Uterus (tissue), 4 donors: ENCODE measurements around the gene EPHB2. TPM values are rescaled to one million over a fixed set of nuclear protein-coding genes. Genes with fewer than 3 reads are reported as not detected.

Source experiments
- DNase-seq, 2 donors: peaks; one replicate each; pipeline ENCODE4 v3.0.0-alpha.2; 2019 to 2020
- H3K27ac ChIP-seq, 2 donors: fragments of 200-600 bp; sonication (generic); 1 replicate in 1 of 2; 2 replicates in 1 of 2; pipeline ENCODE4 v1.5.1; 2016 to 2018
- H3K27me3 ChIP-seq, 2 donors: fragments of 200-600 bp; sonication (generic); one replicate each; pipeline ENCODE4 v1.5.1; 2018 to 2019; ENCODE audit warnings: control low read depth in 1 of 2
- H3K36me3 ChIP-seq, 2 donors: fragments of 200-600 bp; sonication (generic); one replicate each; pipeline ENCODE4 v1.5.1; 2019; ENCODE audit warnings: control low read depth in 1 of 2
- H3K4me1 ChIP-seq, 2 donors: fragments of 200-600 bp; sonication (generic); one replicate each; pipeline ENCODE4 v1.5.1; 2018 to 2019; ENCODE audit warnings: control low read depth in 1 of 2
- H3K4me3 ChIP-seq, 2 donors: fragments of 200-600 bp; sonication (generic); 1 replicate in 1 of 2; 2 replicates in 1 of 2; pipeline ENCODE4 v1.5.1; 2018 to 2019; ENCODE audit warnings: mild to moderate bottlenecking in 1 of 2
- H3K9me3 ChIP-seq, 2 donors: fragments of 200-600 bp; sonication (generic); one replicate each; pipeline ENCODE4 v1.5.1; 2019; ENCODE audit warnings: control low read depth in 1 of 2
- CTCF ChIP-seq, 4 experiments: fragments of 200-600 bp in 2 of 4; fragments of 450-650 bp in 2 of 4; sonication (generic) in 2 of 4; IDR thresholded peaks; one replicate each; pipeline ENCODE4 v1.5.1; 2016 to 2019; ENCODE audit warnings: antibody characterized with exemption in 4 of 4, mild to moderate bottlenecking in 2 of 4, moderate library complexity in 1 of 4
- POLR2A ChIP-seq, 2 donors: fragments of 450-650 bp; IDR thresholded peaks; one replicate each; pipeline ENCODE4 v1.6.1; 2016; ENCODE audit warnings: antibody characterized with exemption in 2 of 2, mild to moderate bottlenecking in 1 of 2, moderate library complexity in 1 of 2
- intact Hi-C: fragments of 100-400 bp; cut with DNase I; formaldehyde crosslinking; loops from one replicate; pipeline ENCODE4 v1.15.1; 2023; ENCODE audit warnings: low total_unique reads
- total RNA-seq, 4 donors: library from RNA; depleted of rRNA in 3 of 4; stranded (reverse); fragments of >200 nt in 3 of 4; gene quantifications; one replicate each; pipeline versions ENCODE4 v1.1.0 to v1.2.4, GENCODE V29; 2014 to 2023
- donor health status: DM: yes; HTN: yes; CAD: no.

EPHB2 gene
- total RNA-seq, 4 donors from 2014 or later = under 0.01 to 49.6 (median 2.2) TPM

GRCh38 chr1:22721122-22721873 lies 10.7 kb downstream of the EPHB2 start:
- Histone ChIP-seq H3K27ac (no peak overlapping the region), H3K4me1 (no peaks in the 10 kb centered on the region), H3K36me3 (no peaks in the 10 kb centered on the region), H3K4me3 (no peak overlapping the region), H3K9me3 (no peaks in the 10 kb centered on the region), H3K27me3 (no peaks in the 10 kb centered on the region)
- no peak for DNase-seq
- intact Hi-C loops = no loop called here
- no peak for TF ChIP-seq CTCF (IDR thresholded peaks at IDR 0.05)
- no peak for TF ChIP-seq POLR2A (IDR thresholded peaks at IDR 0.05)

GRCh38 chr1:22722901-22723550 lies 12.4 kb downstream of the EPHB2 start:
- Histone ChIP-seq H3K27ac (no peak overlapping the region), H3K36me3 (no peaks in the 10 kb centered on the region), H3K4me1 (no peaks in the 10 kb centered on the region), H3K9me3 (no peaks in the 10 kb centered on the region), H3K27me3 (no peaks in the 10 kb centered on the region), H3K4me3 (no peak overlapping the region)
- no peak for DNase-seq
- no peak for TF ChIP-seq CTCF (IDR thresholded peaks at IDR 0.05)
- TF ChIP-seq POLR2A (IDR thresholded peaks at IDR 0.05) = no peak
- intact Hi-C loops = no loop called here

GRCh38 chr1:22727873-22728272 lies 17.2 kb downstream of the EPHB2 start:
- intact Hi-C loops = no loop called here

GRCh38 chr1:22728751-22729399 lies 18.2 kb downstream of the EPHB2 start:
- H3K27ac ChIP-seq = no peak overlapping the region
- TF ChIP-seq POLR2A (IDR thresholded peaks at IDR 0.05) = no peak
- TF ChIP-seq CTCF (IDR thresholded peaks at IDR 0.05) = no peak
- H3K36me3 ChIP-seq = no peaks in the 10 kb centered on the region

More at GRCh38 chr1:22727873-22728272, 17.2 kb downstream of the EPHB2 start:
- Histone ChIP-seq H3K4me3 (no peak overlapping the region), H3K4me1 (peaks cover 0 to 5% of the 10 kb centered on the region in 2 donors), H3K36me3 (no peaks in the 10 kb centered on the region), H3K27ac (no peak overlapping the region), H3K9me3 (no peaks in the 10 kb centered on the region), H3K27me3 (no peaks in the 10 kb centered on the region)
- DNase-seq = no peak
- TF ChIP-seq CTCF (IDR thresholded peaks at IDR 0.05) (no peak), POLR2A (IDR thresholded peaks at IDR 0.05) (no peak)

GRCh38 chr1:22729400-22729773 lies 18.7 kb downstream of the EPHB2 start:
- intact Hi-C loops = no loop called here
- H3K4me1 ChIP-seq = peaks cover 0 to 5% of the 10 kb centered on the region in 2 donors
- no peak for DNase-seq
- H3K4me3 ChIP-seq = no peak overlapping the region
- no peak overlapping the region for H3K27ac ChIP-seq
- no peaks in the 10 kb centered on the region for H3K27me3 ChIP-seq
- H3K9me3 ChIP-seq = no peaks in the 10 kb centered on the region
- H3K36me3 ChIP-seq = no peaks in the 10 kb centered on the region
- TF ChIP-seq POLR2A (IDR thresholded peaks at IDR 0.05) = no peak
- TF ChIP-seq CTCF (IDR thresholded peaks at IDR 0.05) = no peak

More at GRCh38 chr1:22728751-22729399, 18.2 kb downstream of the EPHB2 start:
- H3K4me1 ChIP-seq = peaks cover 0 to 5% of the 10 kb centered on the region in 2 donors
- DNase-seq = no peak
- no peak overlapping the region for H3K4me3 ChIP-seq
- no peaks in the 10 kb centered on the region for H3K27me3 ChIP-seq
- no peaks in the 10 kb centered on the region for H3K9me3 ChIP-seq
- intact Hi-C loops = no loop called here
